Lower leg skin (tissue), 4 donors: ENCODE results near the gene ADARB2. TPM values are rescaled to one million over a fixed set of nuclear protein-coding genes. Genes with fewer than 3 reads are reported as not detected.

Source experiments
- DNase-seq, 2 donors: peaks; one replicate each; pipeline ENCODE4 v3.0.0-alpha.2; 2019; ENCODE audit warnings: low spot score in 2 of 2
- H3K4me3 ChIP-seq: fragments of 200-600 bp; sonication (generic); 2 replicates; pipeline ENCODE4 v1.5.1; 2017; ENCODE audit warnings: mild to moderate bottlenecking, low read depth; ENCODE audit not compliant: poor library complexity, severe bottlenecking
- CTCF ChIP-seq, 3 donors: fragments of 450-650 bp; IDR thresholded peaks; one replicate each; pipeline ENCODE4 v1.5.1; 2016; ENCODE audit warnings: antibody characterized with exemption in 3 of 3, mild to moderate bottlenecking in 3 of 3, moderate library complexity in 2 of 3
- POLR2A ChIP-seq, 2 donors: fragments of 450-650 bp; IDR thresholded peaks; one replicate each; pipeline ENCODE4 v1.6.1; 2016 to 2017; ENCODE audit warnings: antibody characterized with exemption in 2 of 2, mild to moderate bottlenecking in 1 of 2, moderate library complexity in 1 of 2
- WGBS, 2 donors: methylation state at CpG; one replicate each; pipeline ENCODE4 v1.1.5; 2018; 5-methylcytosine and 5-hydroxymethylcytosine counted together
- intact Hi-C: fragments of 100-400 bp; cut with DNase I; formaldehyde crosslinking; loops from one replicate; pipeline ENCODE4 v1.15.0; 2023; ENCODE audit warnings: low total_unique reads
- total RNA-seq, 4 donors: library from RNA; depleted of rRNA; stranded (reverse); fragments of >200 nt; gene quantifications; one replicate each; pipeline ENCODE4 v1.1.0, GENCODE V29; 2016

ADARB2 gene
- total RNA-seq, 4 donors from 2014 or later, result 0.72 to 3.6 (median 1.8) TPM

- TF ChIP-seq CTCF (IDR thresholded peaks at IDR 0.05) (no peak), POLR2A (IDR thresholded peaks at IDR 0.05) (no peak)
- H3K4me3 ChIP-seq, result no peak overlapping the region
- intact Hi-C loops, result no loop called here
- WGBS, 2 donors, result 85 to 90% methylated on average over 5 of the region's 5 CpGs
- no peak for DNase-seq
These were observed 388.6 kb downstream of the ADARB2 start for GRCh38 chr10:1348773-1349050.

- peak in 1 of 2 donors; percentile 81 for DNase-seq
These were observed 389.2 kb downstream of the ADARB2 start for GRCh38 chr10:1347962-1348772.

GRCh38 chr10:1347525-1347924 lies 389.8 kb downstream of the ADARB2 start:
- intact Hi-C loops, result no loop called here

More at GRCh38 chr10:1347962-1348772, 389.2 kb downstream of the ADARB2 start:
- intact Hi-C loops, result no loop called here
- WGBS, 2 donors, result 40 to 50% methylated on average over 17 of the region's 17 CpGs
- TF ChIP-seq CTCF (IDR thresholded peaks at IDR 0.05) (no peak), POLR2A (IDR thresholded peaks at IDR 0.05) (no peak)
- H3K4me3 ChIP-seq, result no peak overlapping the region

DNA sequence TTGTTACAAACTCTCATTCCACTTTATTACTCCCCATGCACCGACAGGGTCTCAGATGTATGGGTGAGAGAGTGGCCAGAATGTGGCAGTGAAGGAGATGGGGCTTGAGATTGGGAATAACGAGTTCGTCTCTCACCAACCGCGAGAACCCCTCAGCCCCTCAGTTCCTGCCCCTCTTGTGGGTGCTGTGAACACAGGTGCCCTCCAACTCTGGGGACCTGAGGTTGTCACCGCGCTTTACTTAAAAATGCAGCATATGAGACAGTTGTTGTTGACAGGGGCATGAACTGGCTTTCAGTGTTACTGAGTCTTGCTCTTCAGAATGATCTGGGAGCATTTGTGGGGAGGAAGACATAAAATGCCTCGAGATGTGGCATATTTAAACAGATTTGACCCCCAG lies 391.1 kb downstream of the ADARB2 start:
- intact Hi-C loops, result no loop called here
- 86% methylated on average over 8 of the region's 8 CpGs for WGBS, 2 donors
- H3K4me3 ChIP-seq, result no peak overlapping the region
- no peak for DNase-seq
- TF ChIP-seq POLR2A (IDR thresholded peaks at IDR 0.05) (no peak), CTCF (IDR thresholded peaks at IDR 0.05) (no peak)

More at GRCh38 chr10:1347525-1347924, 389.8 kb downstream of the ADARB2 start:
- DNase-seq, result peak in 1 of 2 donors; percentile 68
- TF ChIP-seq CTCF (IDR thresholded peaks at IDR 0.05) (no peak), POLR2A (IDR thresholded peaks at IDR 0.05) (no peak)
- H3K4me3 ChIP-seq, result no peak overlapping the region
- 89 to 90% methylated on average over 15 of the region's 15 CpGs for WGBS, 2 donors

DNA sequence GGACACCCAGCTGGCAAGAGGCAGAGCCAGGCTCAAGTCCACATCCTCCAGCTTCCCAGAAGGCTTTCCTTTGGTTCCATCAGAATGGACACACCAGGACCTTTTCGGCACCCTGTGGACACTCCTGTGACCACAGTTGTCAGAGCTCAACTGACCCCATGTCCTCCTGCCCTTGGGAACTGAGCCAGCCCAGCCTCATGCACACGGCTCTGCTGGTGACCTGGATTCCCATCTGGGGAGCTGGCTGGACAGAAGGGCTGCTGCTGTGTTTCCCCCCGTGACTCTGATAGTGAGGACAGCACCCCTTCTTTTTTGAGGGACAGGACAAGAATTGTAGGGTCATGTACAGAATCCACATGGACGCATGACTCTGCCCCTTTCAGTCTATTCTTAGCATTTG lies 392.0 kb downstream of the ADARB2 start:
- intact Hi-C loops, result no loop called here
- TF ChIP-seq CTCF (IDR thresholded peaks at IDR 0.05), result no peak
- TF ChIP-seq POLR2A (IDR thresholded peaks at IDR 0.05), result no peak
- H3K4me3 ChIP-seq, result no peak overlapping the region
- WGBS, 2 donors, result 63 to 74% methylated on average over 4 of the region's 4 CpGs
- peak in 1 of 2 donors; percentile 69 for DNase-seq

DNA sequence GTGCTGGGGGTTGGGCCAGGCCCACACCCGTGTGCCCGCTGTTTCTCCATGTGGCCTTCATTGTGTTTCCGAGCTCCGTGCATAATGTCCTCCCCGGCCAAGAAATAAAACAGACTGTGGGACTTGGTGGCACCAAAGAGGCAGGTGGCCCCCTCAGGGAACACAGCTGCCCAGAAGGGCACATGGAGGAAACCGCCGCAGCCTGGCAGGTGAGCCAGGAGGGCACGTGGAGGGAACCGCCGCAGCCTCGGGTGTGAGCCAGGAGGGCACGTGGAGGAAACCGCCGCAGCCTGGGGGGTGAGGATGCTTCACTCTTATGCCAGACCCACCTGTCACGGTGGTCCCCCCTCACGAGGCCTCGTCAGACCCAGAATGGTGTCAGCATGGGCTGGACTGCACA lies 392.5 kb downstream of the ADARB2 start:
- intact Hi-C loops, result no loop called here
- 79 to 80% methylated on average over 16 to 17 of the region's 17 CpGs for WGBS, 2 donors
- H3K4me3 ChIP-seq, result no peak overlapping the region
- no peak for TF ChIP-seq POLR2A (IDR thresholded peaks at IDR 0.05)
- TF ChIP-seq CTCF (IDR thresholded peaks at IDR 0.05), result no peak
- peak in 1 of 2 donors; percentile 56 for DNase-seq
